HepG2 (cell line): ENCODE results near the gene IL1RAP. TPM values are rescaled to one million over a fixed set of nuclear protein-coding genes. Genes with fewer than 3 reads are reported as not detected.

Experiments used
- AGO1 ChIP-seq: fragments of 200-400 bp; formaldehyde crosslinking; IDR thresholded peaks from 2 replicates; pipeline ENCODE4 v1.6.1; 2017; ENCODE audit warnings: mild to moderate bottlenecking, low read depth, low read length, moderate library complexity; ENCODE audit not compliant: poor library complexity, severe bottlenecking
- EEA1 ChIP-seq: sonication (generic); formaldehyde crosslinking; IDR thresholded peaks from 2 replicates; pipeline ENCODE4 v1.5.1; 2020; ENCODE audit warnings: mild to moderate bottlenecking, missing genetic modification reagents, borderline replicate concordance
- ETS1 ChIP-seq: sonication (generic); formaldehyde crosslinking; IDR thresholded peaks from 2 replicates; pipeline ENCODE4 v1.4.0; 2020; ENCODE audit warnings: missing genetic modification reagents
- HNF1A ChIP-seq, 2 experiments: sonication (generic) in 1 of 2; formaldehyde crosslinking in 1 of 2; IDR thresholded peaks; 2 replicates each; pipeline versions ENCODE4 v1.4.0 to v1.6.1; 2016 to 2020; ENCODE audit warnings: borderline replicate concordance in 1 of 2, low read depth in 1 of 2, mild to moderate bottlenecking in 1 of 2, missing genetic modification reagents in 1 of 2
- KAT8 ChIP-seq: IDR thresholded peaks from 2 replicates; pipeline ENCODE4 v1.6.1; 2016; ENCODE audit warnings: missing genetic modification reagents, missing compliant biosample characterization
- MATR3 ChIP-seq: sonication (generic); formaldehyde crosslinking; IDR thresholded peaks from 2 replicates; pipeline ENCODE4 v1.4.0; 2020; ENCODE audit warnings: missing genetic modification reagents
- MBNL3 ChIP-seq: fragments of 250-450 bp; sonication (Bioruptor Pico); conservative IDR thresholded peaks from 2 replicates; pipeline ENCODE4 v1.8.0; 2022; ENCODE audit warnings: mild to moderate bottlenecking, inconsistent platforms
- MEIS1 ChIP-seq: sonication (generic); formaldehyde crosslinking; IDR thresholded peaks from 2 replicates; pipeline ENCODE4 v1.9.0; 2021; ENCODE audit warnings: mild to moderate bottlenecking, missing genetic modification reagents, moderate library complexity, borderline replicate concordance
- MXI1 ChIP-seq: IDR thresholded peaks from 3 replicates; pipeline ENCODE4 v1.6.1; 2012; ENCODE audit warnings: low read depth, low read length, inconsistent platforms, borderline replicate concordance
- PTBP1 ChIP-seq: fragments of 200-400 bp; formaldehyde crosslinking; IDR thresholded peaks from 2 replicates; pipeline ENCODE4 v1.6.1; 2018; ENCODE audit warnings: low read length, low read depth; ENCODE audit not compliant: poor library complexity, severe bottlenecking
- RELA ChIP-seq: sonication (generic); formaldehyde crosslinking; IDR thresholded peaks from 2 replicates; pipeline ENCODE4 v1.4.0; 2020; ENCODE audit warnings: missing genetic modification reagents
- RFX3 ChIP-seq: IDR thresholded peaks from 2 replicates; pipeline ENCODE4 v1.6.1; 2016; ENCODE audit warnings: missing biosample characterization, missing genetic modification reagents
- TBL1XR1 ChIP-seq: fragments of 150-350 bp; IDR thresholded peaks from 2 replicates; pipeline ENCODE4 v1.6.1; 2014; ENCODE audit warnings: borderline replicate concordance, low read length; ENCODE audit not compliant: partially characterized antibody
- TMF1 ChIP-seq: sonication (generic); formaldehyde crosslinking; IDR thresholded peaks from 2 replicates; pipeline ENCODE4 v1.8.1; 2022; ENCODE audit warnings: low read depth, missing genetic modification reagents
- ZFP1 ChIP-seq: IDR thresholded peaks from 2 replicates; pipeline ENCODE4 v1.6.1; 2016
- ZNF383 ChIP-seq: sonication (generic); formaldehyde crosslinking; IDR thresholded peaks from 2 replicates; pipeline ENCODE4 v1.4.0; 2020; ENCODE audit warnings: missing genetic modification reagents, mild to moderate bottlenecking, borderline replicate concordance
- ZNF430 ChIP-seq: sonication (generic); formaldehyde crosslinking; IDR thresholded peaks from 2 replicates; pipeline ENCODE4 v1.9.0; 2021; ENCODE audit warnings: mild to moderate bottlenecking, missing genetic modification reagents
- ZNF441 ChIP-seq: sonication (generic); formaldehyde crosslinking; IDR thresholded peaks from 2 replicates; pipeline ENCODE4 v1.7.0; 2021; ENCODE audit warnings: missing genetic modification reagents, borderline replicate concordance
- ZNF547 ChIP-seq: sonication (generic); formaldehyde crosslinking; IDR thresholded peaks from 2 replicates; pipeline ENCODE4 v1.5.1; 2020; ENCODE audit warnings: mild to moderate bottlenecking, missing genetic modification reagents
- ZNF678 ChIP-seq: sonication (generic); formaldehyde crosslinking; IDR thresholded peaks from 2 replicates; pipeline ENCODE4 v1.4.0; 2020; ENCODE audit warnings: mild to moderate bottlenecking, missing genetic modification reagents
- polyA plus RNA-seq, 8 experiments: library from polyadenylated mRNA; depleted of rRNA in 3 of 8; stranded (reverse) in 7 of 8; unstranded in 1 of 8; fragments of >200 nt; fragmentation: Illumina TruSeq in 4 of 8; extraction: Trizol in 4 of 8; gene quantifications; 2 replicates each; pipeline versions ENCODE4 v1.2.1 to v1.2.3, GENCODE V29; 2011 to 2016; ENCODE audit warnings: low read depth in 4 of 8, missing spikeins in 1 of 8, mixed read lengths in 1 of 8; ENCODE audit not compliant: insufficient read depth in 1 of 8
- total RNA-seq, 5 experiments: library from RNA; depleted of rRNA; stranded (reverse); fragments of >200 nt; fragmentation: Illumina TruSeq; extraction: Trizol; gene quantifications; 2 replicates each; pipeline ENCODE4 v1.2.3, GENCODE V29; 2016; ENCODE audit warnings: low read depth in 1 of 5
- TF ChIP-seq, protein P1 (sequence below): IDR thresholded peaks from 2 replicates; pipeline ENCODE4 v1.6.1; 2016; ENCODE audit warnings: missing biosample characterization, missing genetic modification reagents, low read depth
- TF ChIP-seq, protein P2 (sequence below): IDR thresholded peaks from 2 replicates; pipeline ENCODE4 v1.6.1; 2018; ENCODE audit warnings: missing genetic modification reagents, mild to moderate bottlenecking, missing compliant biosample characterization

The IL1RAP gene
- total and polyA plus RNA-seq, 2 of the 13 experiments (the other 11 are each of a cell fraction or from before 2014, with no cell fraction given): 18.3 to 54.9 TPM

DNA sequence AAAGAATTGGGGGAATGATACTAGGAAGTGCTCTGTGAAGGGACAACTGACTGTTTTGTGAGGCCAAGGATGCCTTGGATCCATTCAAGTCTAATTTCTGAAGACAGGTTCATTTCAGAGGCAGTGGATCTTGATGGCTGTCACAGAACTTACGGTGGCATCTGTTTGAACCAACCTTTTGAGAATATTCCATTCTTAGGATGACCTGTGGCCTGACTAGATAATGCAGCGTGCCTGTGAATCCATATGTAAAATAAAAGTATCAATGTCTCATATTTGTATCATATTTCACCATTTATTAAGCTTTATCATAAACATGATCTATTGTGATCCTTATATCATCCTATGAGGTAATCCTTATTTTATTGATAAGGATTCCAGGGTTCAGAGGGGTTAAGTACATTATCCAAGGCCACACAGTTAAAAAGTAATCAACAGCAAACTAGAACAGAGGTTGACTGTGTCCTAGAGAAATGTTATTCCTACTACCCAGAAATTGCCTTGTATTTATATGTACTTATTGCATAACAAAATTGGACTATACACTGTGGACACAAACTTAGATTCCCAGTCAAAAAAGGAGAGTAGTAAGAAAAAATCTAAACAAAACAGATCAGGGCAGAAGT lies 34.3 kb downstream of the IL1RAP start (continued):
- TF ChIP-seq, protein P1, sequence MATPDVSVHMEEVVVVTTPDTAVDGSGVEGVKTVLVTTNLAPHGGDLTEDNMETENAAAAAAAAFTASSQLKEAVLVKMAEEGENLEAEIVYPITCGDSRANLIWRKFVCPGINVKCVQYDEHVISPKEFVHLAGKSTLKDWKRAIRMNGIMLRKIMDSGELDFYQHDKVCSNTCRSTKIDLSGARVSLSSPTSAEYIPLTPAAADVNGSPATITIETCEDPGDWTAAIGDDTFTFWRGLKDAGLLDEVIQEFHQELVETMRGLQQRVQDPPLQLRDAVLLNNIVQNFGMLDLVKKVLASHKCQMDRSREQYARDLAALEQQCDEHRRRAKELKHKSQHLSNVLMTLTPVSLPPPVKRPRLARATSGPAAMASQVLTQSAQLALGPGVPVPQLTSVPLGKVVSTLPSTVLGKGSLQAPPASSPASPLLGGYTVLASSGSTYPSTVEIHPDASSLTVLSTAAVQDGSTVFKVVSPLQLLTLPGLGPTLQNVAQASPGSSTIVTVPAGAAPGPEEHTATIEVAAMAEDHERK: no peak
- TF ChIP-seq RELA (no peak), ETS1 (CRISPR knock-in tag) (no peak), KAT8 (CRISPR knock-in tag) (peak; percentile 77), ZNF430 (CRISPR knock-in tag) (no peak), EEA1 (CRISPR knock-in tag) (no peak), ZNF383 (CRISPR knock-in tag) (no peak), PTBP1 (no peak), RFX3 (no peak), ZNF441 (CRISPR knock-in tag) (no peak), HNF1A (IDR thresholded peaks at IDR 0.05; ENCODE audit: low read depth) (peak; percentile 82), HNF1A (CRISPR knock-in tag; IDR thresholded peaks at IDR 0.05; ENCODE audit: borderline replicate concordance) (peak; percentile 90; the same call in 1 of the 2 replicates), ZNF678 (no peak), MXI1 (no peak), TBL1XR1 (peak; percentile 87), TMF1 (CRISPR knock-in tag) (no peak), MATR3 (no peak), ZFP1 (peak; percentile 92), ZNF547 (CRISPR knock-in tag) (no peak), AGO1 (no peak), MBNL3 (CRISPR knock-in tag) (no peak), MEIS1 (CRISPR knock-in tag) (no peak)
- TF ChIP-seq, protein P2, sequence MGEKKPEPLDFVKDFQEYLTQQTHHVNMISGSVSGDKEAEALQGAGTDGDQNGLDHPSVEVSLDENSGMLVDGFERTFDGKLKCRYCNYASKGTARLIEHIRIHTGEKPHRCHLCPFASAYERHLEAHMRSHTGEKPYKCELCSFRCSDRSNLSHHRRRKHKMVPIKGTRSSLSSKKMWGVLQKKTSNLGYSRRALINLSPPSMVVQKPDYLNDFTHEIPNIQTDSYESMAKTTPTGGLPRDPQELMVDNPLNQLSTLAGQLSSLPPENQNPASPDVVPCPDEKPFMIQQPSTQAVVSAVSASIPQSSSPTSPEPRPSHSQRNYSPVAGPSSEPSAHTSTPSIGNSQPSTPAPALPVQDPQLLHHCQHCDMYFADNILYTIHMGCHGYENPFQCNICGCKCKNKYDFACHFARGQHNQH (CRISPR knock-in tag): peak; percentile 50; the same call in 1 of the 2 replicates
